DOHH2 (cell line): ENCODE results near the gene STIM2.

Source experiments
- H3F3A ChIP-seq: fragments of 200-600 bp; sonication (generic), shearing (Covaris generic); 2 replicates; pipeline ENCODE4 v1.6.0; 2016; ENCODE audit warnings: antibody characterized with exemption, mild to moderate bottlenecking; ENCODE audit not compliant: control insufficient read depth, insufficient read depth
- H3K27ac ChIP-seq: fragments of 200-600 bp; sonication (generic); 2 replicates; pipeline ENCODE4 v1.5.1; 2014; ENCODE audit warnings: low read depth, mild to moderate bottlenecking, low read length, moderate library complexity
- H3K27me3 ChIP-seq: fragments of 200-600 bp; sonication (generic); 2 replicates; pipeline ENCODE4 v1.6.1; 2014; ENCODE audit warnings: mild to moderate bottlenecking, low read length, mixed read lengths; ENCODE audit not compliant: control insufficient read depth
- H3K36me3 ChIP-seq: fragments of 200-600 bp; sonication (generic); 2 replicates; pipeline ENCODE4 v1.6.1; 2014; ENCODE audit warnings: mild to moderate bottlenecking, low read length, moderate library complexity, mixed read lengths; ENCODE audit not compliant: control insufficient read depth
- H3K4me1 ChIP-seq: fragments of 200-600 bp; sonication (generic); 2 replicates; pipeline ENCODE4 v1.6.1; 2014; ENCODE audit warnings: mild to moderate bottlenecking, low read length, mixed read lengths; ENCODE audit not compliant: control insufficient read depth
- H3K4me2 ChIP-seq: fragments of 200-600 bp; sonication (generic); 2 replicates; pipeline ENCODE4 v1.6.0; 2014; ENCODE audit warnings: mild to moderate bottlenecking, low read length, moderate library complexity
- H3K4me3 ChIP-seq: fragments of 200-600 bp; sonication (generic); 2 replicates; pipeline ENCODE4 v1.5.1; 2014; ENCODE audit warnings: mild to moderate bottlenecking, low read length, mixed read lengths
- H3K79me2 ChIP-seq: fragments of 200-600 bp; sonication (generic); 2 replicates; pipeline ENCODE4 v1.6.1; 2014; ENCODE audit warnings: mild to moderate bottlenecking, low read length, mixed read lengths; ENCODE audit not compliant: control insufficient read depth
- H3K9me2 ChIP-seq: fragments of 200-600 bp; sonication (generic); replicated peaks from 2 replicates; pipeline ENCODE4 v1.6.1; 2014; ENCODE audit warnings: mild to moderate bottlenecking, low read length, mixed read lengths; ENCODE audit not compliant: control insufficient read depth
- H3K9me3 ChIP-seq: fragments of 200-600 bp; sonication (generic); 2 replicates; pipeline ENCODE4 v1.6.1; 2014; ENCODE audit warnings: antibody characterized with exemption, low read length, mixed read lengths; ENCODE audit not compliant: control insufficient read depth, insufficient read depth
- H4K20me1 ChIP-seq: fragments of 200-600 bp; sonication (generic); 2 replicates; pipeline ENCODE4 v1.6.0; 2014; ENCODE audit warnings: low read depth, mild to moderate bottlenecking, antibody characterized with exemption, low read length, moderate library complexity; ENCODE audit not compliant: control insufficient read depth, insufficient read depth
- CTCF ChIP-seq: fragments of 200-600 bp; sonication (generic); IDR thresholded peaks from one replicate; pipeline ENCODE4 v1.5.1; 2014; ENCODE audit warnings: antibody characterized with exemption, mild to moderate bottlenecking, low read depth, low read length; ENCODE audit not compliant: poor library complexity, severe bottlenecking
- EZH2phosphoT487 ChIP-seq: fragments of 200-600 bp; sonication (generic); IDR thresholded peaks from 2 replicates; pipeline ENCODE4 v1.6.1; 2017; ENCODE audit warnings: borderline replicate concordance, mild to moderate bottlenecking, antibody characterized with exemption, low read length, moderate library complexity, mixed read lengths

The STIM2 gene

GRCh38 chr4:26930964-26931363 is 70.3 kb downstream of the STIM2 start:
- H3K4me3 ChIP-seq, result no peak overlapping the region
- H3K36me3 ChIP-seq, result peaks cover 4% of the 10 kb centered on the region; the same call in 1 of the 2 replicates
- H3K9me3 ChIP-seq, result no peaks in the 10 kb centered on the region
- H3K27ac ChIP-seq, result no peak overlapping the region
- 0 out of 2 replicates have a peak, but pooled peaks cover 2% of the 10 kb centered on the region for H3F3A ChIP-seq
- peaks cover 7% of the 10 kb centered on the region for H3K4me1 ChIP-seq
- no peaks in the 10 kb centered on the region for H3K9me2 ChIP-seq
- no peaks in the 10 kb centered on the region for H4K20me1 ChIP-seq
- H3K4me2 ChIP-seq, result no peak overlapping the region
- TF ChIP-seq EZH2phosphoT487 (no peak), CTCF (no peak)
- H3K79me2 ChIP-seq, result peaks cover 50% of the 10 kb centered on the region
- H3K27me3 ChIP-seq, result no peaks in the 10 kb centered on the region

GRCh38 chr4:26931451-26931850 is 70.8 kb downstream of the STIM2 start:
- no peak for TF ChIP-seq EZH2phosphoT487
- TF ChIP-seq CTCF, result no peak
- H3K27ac ChIP-seq, result no peak overlapping the region
- H3K4me3 ChIP-seq, result no peak overlapping the region
- no peak overlapping the region for H3K4me2 ChIP-seq
- H3K36me3 ChIP-seq, result peaks cover 4% of the 10 kb centered on the region; the same call in 1 of the 2 replicates
- no peaks in the 10 kb centered on the region for H3K9me3 ChIP-seq
- no peaks in the 10 kb centered on the region for H3K9me2 ChIP-seq
- H4K20me1 ChIP-seq, result no peaks in the 10 kb centered on the region
- peaks cover 11% of the 10 kb centered on the region for H3K4me1 ChIP-seq
- no peaks in the 10 kb centered on the region for H3K27me3 ChIP-seq
- peaks cover 54% of the 10 kb centered on the region for H3K79me2 ChIP-seq
- 0 out of 2 replicates have a peak, but pooled peaks cover 2% of the 10 kb centered on the region for H3F3A ChIP-seq

GRCh38 chr4:26931966-26932365 is 71.3 kb downstream of the STIM2 start:
- Histone ChIP-seq H3K9me2 (no peaks in the 10 kb centered on the region), H3K27ac (no peak overlapping the region), H3F3A (0 out of 2 replicates have a peak, but pooled peaks cover 2% of the 10 kb centered on the region), H4K20me1 (no peaks in the 10 kb centered on the region), H3K27me3 (no peaks in the 10 kb centered on the region), H3K4me1 (peaks cover 16% of the 10 kb centered on the region), H3K9me3 (no peaks in the 10 kb centered on the region), H3K36me3 (peaks cover 4% of the 10 kb centered on the region; the same call in 1 of the 2 replicates), H3K4me2 (no peak overlapping the region), H3K4me3 (no peak overlapping the region), H3K79me2 (peaks cover 59% of the 10 kb centered on the region)
- TF ChIP-seq EZH2phosphoT487 (no peak), CTCF (no peak)
